PC-9 (cell line): Measurements from ENCODE around the gene OSBPL8. TPM values are rescaled to one million over a fixed set of nuclear protein-coding genes. Genes with fewer than 3 reads are reported as not detected.

Source experiments
- BruUV-seq: library from RNA; stranded (reverse); fragments of 400-500 nt; replicated peaks from 2 replicates; lab custom pipeline; 2021; lab: Mats Ljungman, UMichigan
- CTCF ChIA-PET: fragments of 300-600 bp; sonication (Branson Sonifier 250); formaldehyde crosslinking; loops from one replicate; lab custom pipeline; 2022; ENCODE audit warnings: antibody characterized with exemption; lab: Charles Lee
- POLR2A ChIA-PET: fragments of 300-600 bp; sonication (Branson Sonifier 250); formaldehyde crosslinking; loops from one replicate; lab custom pipeline; 2022; ENCODE audit warnings: antibody characterized with exemption; ENCODE audit not compliant: unreplicated experiment; lab: Charles Lee
- DNase-seq, 2 experiments: peaks; one replicate each; pipeline versions ENCODE4 v3.0.0 to v3.0.0-alpha.2; 2015 to 2022; ENCODE audit warnings: mixed read lengths in 1 of 2
- H2AFZ ChIP-seq: fragments of 200-600 bp; sonication (generic); 2 replicates; pipeline ENCODE4 v1.8.1; 2017; ENCODE audit warnings: antibody characterized with exemption
- H3F3A ChIP-seq: fragments of 200-600 bp; sonication (generic); 2 replicates; pipeline ENCODE4 v1.8.1; 2017; ENCODE audit warnings: antibody characterized with exemption, mild to moderate bottlenecking, low read depth; ENCODE audit not compliant: insufficient read depth
- H3K27ac ChIP-seq: fragments of 200-600 bp; sonication (generic); 2 replicates; pipeline ENCODE4 v1.6.1; 2016; ENCODE audit warnings: mixed run types
- H3K27me3 ChIP-seq: fragments of 200-600 bp; sonication (generic); 2 replicates; pipeline ENCODE4 v1.6.1; 2016; ENCODE audit warnings: low read depth, mixed run types; ENCODE audit not compliant: insufficient read depth
- H3K36me3 ChIP-seq: fragments of 200-600 bp; sonication (generic); 2 replicates; pipeline ENCODE4 v1.6.1; 2016; ENCODE audit warnings: low read depth, mixed run types
- H3K4me1 ChIP-seq: fragments of 200-600 bp; sonication (generic); replicated peaks from 2 replicates; pipeline ENCODE4 v1.6.1; 2016; ENCODE audit warnings: mixed run types; ENCODE audit not compliant: insufficient read depth
- H3K4me2 ChIP-seq: fragments of 200-600 bp; sonication (generic); 2 replicates; pipeline ENCODE4 v1.6.1; 2017; ENCODE audit warnings: mixed run types
- H3K4me3 ChIP-seq: fragments of 200-600 bp; sonication (generic); 2 replicates; pipeline ENCODE4 v1.6.1; 2016; ENCODE audit warnings: mixed run types
- H3K79me2 ChIP-seq: fragments of 200-600 bp; sonication (generic); 2 replicates; pipeline ENCODE4 v1.6.1; 2017; ENCODE audit warnings: low read depth, mixed run types
- H3K9me2 ChIP-seq: fragments of 200-600 bp; sonication (generic); 2 replicates; pipeline ENCODE4 v1.8.1; 2017; ENCODE audit warnings: mild to moderate bottlenecking; ENCODE audit not compliant: insufficient read depth
- H3K9me3 ChIP-seq: fragments of 200-600 bp; sonication (generic); 2 replicates; pipeline ENCODE4 v1.8.1; 2016; ENCODE audit warnings: low read depth; ENCODE audit not compliant: insufficient read depth
- H4K20me1 ChIP-seq: fragments of 200-600 bp; sonication (generic); 2 replicates; pipeline ENCODE4 v1.8.1; 2017; ENCODE audit not compliant: insufficient read depth
- EZH2 ChIP-seq: fragments of 200-600 bp; sonication (generic); IDR thresholded peaks from 2 replicates; pipeline ENCODE4 v1.8.0; 2017; ENCODE audit warnings: antibody characterized with exemption, low read depth
- intact Hi-C: fragments of 100-400 bp; cut with micrococcal nuclease; formaldehyde crosslinking; loops from one replicate; pipeline ENCODE4 v1.10.0; 2022; ENCODE audit not compliant: unreplicated experiment
- total RNA-seq: library from RNA; stranded (reverse); gene quantifications from 2 replicates; pipeline ENCODE4 v1.2.3, GENCODE V29; 2021
- TF ChIP-seq, protein P1 (sequence below): fragments of 200-600 bp; sonication (generic); conservative IDR thresholded peaks from 2 replicates; pipeline ENCODE4 v1.6.1; 2017; ENCODE audit warnings: mixed run types, antibody characterized with exemption, mild to moderate bottlenecking, moderate library complexity

The OSBPL8 gene
- total RNA-seq, 1 experiment from 2014 or later = 53.2 TPM

DNA sequence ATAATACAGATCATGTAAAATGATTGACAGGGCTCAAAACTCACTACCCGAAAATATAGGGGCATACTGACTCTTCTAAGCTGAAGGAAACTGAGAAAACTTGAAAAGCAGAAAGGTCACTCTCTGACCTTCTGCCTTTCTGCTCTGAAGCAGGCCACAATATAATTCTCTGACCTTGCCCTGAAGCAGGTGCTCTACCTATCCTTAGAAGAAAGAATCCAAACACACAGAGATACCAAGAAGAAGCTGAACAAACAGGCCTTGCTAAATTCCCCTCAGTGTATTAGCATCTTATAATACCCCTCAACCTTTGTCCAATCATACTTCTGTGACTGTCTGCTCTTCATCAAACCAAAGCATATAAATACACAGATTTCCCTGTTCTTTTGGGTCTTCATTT is 150.5 kb downstream of the OSBPL8 start:
- CTCF ChIA-PET = no interaction called here

DNA sequence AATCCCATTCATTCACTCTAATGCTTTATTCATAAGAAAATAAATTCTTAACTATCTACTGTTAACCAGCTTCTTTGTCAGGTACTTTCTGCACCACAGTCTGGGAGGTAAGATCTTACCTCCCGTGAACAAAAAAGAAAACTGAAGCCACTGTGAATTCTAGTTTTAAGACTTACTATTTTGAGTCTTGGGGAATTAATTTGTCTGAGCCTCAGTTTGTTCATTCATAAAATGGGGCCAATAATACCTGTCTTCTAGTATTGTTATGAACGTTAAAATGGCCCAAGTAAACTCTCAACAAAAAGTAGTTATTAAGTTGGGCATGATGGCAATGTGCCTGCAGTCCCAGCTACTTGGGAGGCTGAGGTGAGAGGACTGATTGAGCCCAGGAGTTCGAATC is 151.9 kb downstream of the OSBPL8 start:
- Histone ChIP-seq H3K4me3 (no peak overlapping the region), H4K20me1 (no peaks in the 10 kb centered on the region; the same call in 1 of the 2 replicates), H3K27me3 (no peaks in the 10 kb centered on the region), H3K27ac (no peak overlapping the region), H3F3A (no peaks in the 10 kb centered on the region), H3K79me2 (no peaks in the 10 kb centered on the region), H3K9me3 (no peaks in the 10 kb centered on the region), H3K4me1 (no peaks in the 10 kb centered on the region), H2AFZ (no peak overlapping the region), H3K4me2 (no peak overlapping the region), H3K9me2 (no peaks in the 10 kb centered on the region), H3K36me3 (no peaks in the 10 kb centered on the region)
- TF ChIP-seq EZH2 = no peak
- TF ChIP-seq, protein P1, sequence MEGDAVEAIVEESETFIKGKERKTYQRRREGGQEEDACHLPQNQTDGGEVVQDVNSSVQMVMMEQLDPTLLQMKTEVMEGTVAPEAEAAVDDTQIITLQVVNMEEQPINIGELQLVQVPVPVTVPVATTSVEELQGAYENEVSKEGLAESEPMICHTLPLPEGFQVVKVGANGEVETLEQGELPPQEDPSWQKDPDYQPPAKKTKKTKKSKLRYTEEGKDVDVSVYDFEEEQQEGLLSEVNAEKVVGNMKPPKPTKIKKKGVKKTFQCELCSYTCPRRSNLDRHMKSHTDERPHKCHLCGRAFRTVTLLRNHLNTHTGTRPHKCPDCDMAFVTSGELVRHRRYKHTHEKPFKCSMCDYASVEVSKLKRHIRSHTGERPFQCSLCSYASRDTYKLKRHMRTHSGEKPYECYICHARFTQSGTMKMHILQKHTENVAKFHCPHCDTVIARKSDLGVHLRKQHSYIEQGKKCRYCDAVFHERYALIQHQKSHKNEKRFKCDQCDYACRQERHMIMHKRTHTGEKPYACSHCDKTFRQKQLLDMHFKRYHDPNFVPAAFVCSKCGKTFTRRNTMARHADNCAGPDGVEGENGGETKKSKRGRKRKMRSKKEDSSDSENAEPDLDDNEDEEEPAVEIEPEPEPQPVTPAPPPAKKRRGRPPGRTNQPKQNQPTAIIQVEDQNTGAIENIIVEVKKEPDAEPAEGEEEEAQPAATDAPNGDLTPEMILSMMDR = no peak
- ChIA-PET POLR2A (interaction anchor here (0.5 to 0.7 kb wide), 2 partner anchors 275 to 608 kb away, joined by 4 read pairs; no protein-coding TSS in a partner anchor), CTCF (interaction anchor here (0.7 kb wide), 1 partner anchor 1339 kb away, joined by 6 read pairs; no protein-coding TSS in a partner anchor)
- BruUV-seq = no TSS peak
- DNase-seq = no peak
- intact Hi-C loops = no loop called here

More for the DNA sequence above, 150.5 kb downstream of the OSBPL8 start:
- POLR2A ChIA-PET = no interaction called here
- H2AFZ ChIP-seq = no peak overlapping the region
- intact Hi-C loops = no loop called here
- DNase-seq = no peak
- H4K20me1 ChIP-seq = no peaks in the 10 kb centered on the region; the same call in 1 of the 2 replicates
- no peak overlapping the region for H3K27ac ChIP-seq
- no peaks in the 10 kb centered on the region for H3K9me2 ChIP-seq
- no peaks in the 10 kb centered on the region for H3K4me1 ChIP-seq
- BruUV-seq = no TSS peak
- H3K4me2 ChIP-seq = no peak overlapping the region
- H3K4me3 ChIP-seq = no peak overlapping the region
- no peaks in the 10 kb centered on the region for H3K9me3 ChIP-seq
- TF ChIP-seq, protein P1 = no peak
- TF ChIP-seq EZH2 = no peak
- H3K36me3 ChIP-seq = no peaks in the 10 kb centered on the region
- no peaks in the 10 kb centered on the region for H3K79me2 ChIP-seq
- H3K27me3 ChIP-seq = no peaks in the 10 kb centered on the region
- no peaks in the 10 kb centered on the region for H3F3A ChIP-seq

DNA sequence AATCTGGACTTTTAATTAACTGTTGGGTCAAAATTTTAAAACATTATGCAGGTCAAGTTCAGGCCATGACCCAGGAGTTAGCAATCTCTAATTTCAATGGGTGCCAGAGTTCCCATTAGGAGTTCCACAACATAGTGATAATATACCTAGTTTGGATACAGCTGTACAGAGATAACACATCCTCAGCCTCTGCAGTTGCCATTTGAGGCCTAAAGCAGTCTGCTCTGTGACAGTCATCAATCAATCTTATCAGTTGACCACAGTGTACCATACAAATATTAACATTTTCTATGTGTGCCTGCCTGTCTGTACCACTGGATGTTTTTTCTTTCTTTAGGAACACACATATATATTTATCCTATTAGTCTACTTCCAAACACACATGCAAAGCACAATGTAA is 157.3 kb downstream of the OSBPL8 start:
- H3K4me2 ChIP-seq = no peak overlapping the region
- no peak overlapping the region for H2AFZ ChIP-seq
- intact Hi-C loops = no loop called here
- no peaks in the 10 kb centered on the region for H3K4me1 ChIP-seq
- no peak overlapping the region for H3K27ac ChIP-seq
- DNase-seq = no peak
- no peaks in the 10 kb centered on the region for H3K79me2 ChIP-seq
- H4K20me1 ChIP-seq = no peaks in the 10 kb centered on the region
- ChIA-PET CTCF (no interaction called here), POLR2A (no interaction called here)
- no peaks in the 10 kb centered on the region for H3K9me3 ChIP-seq
- TF ChIP-seq, protein P1 = no peak
- no peak for TF ChIP-seq EZH2
- BruUV-seq = no TSS peak
- H3K27me3 ChIP-seq = no peaks in the 10 kb centered on the region
- 0 out of 2 replicates have a peak, but pooled peaks cover 3% of the 10 kb centered on the region for H3K36me3 ChIP-seq
- no peaks in the 10 kb centered on the region for H3K9me2 ChIP-seq
- H3K4me3 ChIP-seq = no peak overlapping the region
- H3F3A ChIP-seq = no peaks in the 10 kb centered on the region
